C4-2B (cell line): ENCODE results near the gene ACE.

Experiments
- H3K27ac ChIP-seq: fragments of 450-650 bp; 2 replicates; pipeline ENCODE4 v1.5.1; 2017
- ZFX ChIP-seq: fragments of 450-650 bp; IDR thresholded peaks from 2 replicates; pipeline ENCODE4 v1.6.1; 2017
- TF ChIP-seq, protein P1 (sequence below): fragments of 450-650 bp; conservative IDR thresholded peaks from 2 replicates; pipeline ENCODE4 v1.5.1; 2017; ENCODE audit warnings: mild to moderate bottlenecking

The ACE gene

DNA sequence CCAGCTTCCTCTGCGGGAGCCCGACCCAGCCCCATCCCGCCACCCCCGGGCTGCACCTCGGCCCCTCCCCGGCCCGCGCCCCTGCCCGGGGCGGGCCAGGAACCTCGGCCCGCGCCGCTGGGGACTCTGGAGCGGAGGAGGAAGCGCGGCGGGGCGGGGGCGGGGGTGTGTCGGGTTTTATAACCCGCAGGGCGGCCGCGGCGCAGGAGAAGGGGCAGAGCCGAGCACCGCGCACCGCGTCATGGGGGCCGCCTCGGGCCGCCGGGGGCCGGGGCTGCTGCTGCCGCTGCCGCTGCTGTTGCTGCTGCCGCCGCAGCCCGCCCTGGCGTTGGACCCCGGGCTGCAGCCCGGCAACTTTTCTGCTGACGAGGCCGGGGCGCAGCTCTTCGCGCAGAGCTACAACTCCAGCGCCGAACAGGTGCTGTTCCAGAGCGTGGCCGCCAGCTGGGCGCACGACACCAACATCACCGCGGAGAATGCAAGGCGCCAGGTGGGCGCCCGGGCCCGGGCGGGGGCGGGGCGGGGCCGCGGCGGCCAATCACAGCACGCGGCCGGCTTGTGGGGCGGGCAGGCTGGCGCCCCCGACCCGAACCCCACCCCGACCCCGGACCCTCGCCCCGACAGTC lies at the start of gene ACE:
Gene ACE, plus strand, starts transcription at position 208 of the 626 bp plus-strand sequence. Its CDS starts 34 bp downstream, at position 242.
- no peak within 1 kb of the TSS for H3K27ac ChIP-seq

DNA sequence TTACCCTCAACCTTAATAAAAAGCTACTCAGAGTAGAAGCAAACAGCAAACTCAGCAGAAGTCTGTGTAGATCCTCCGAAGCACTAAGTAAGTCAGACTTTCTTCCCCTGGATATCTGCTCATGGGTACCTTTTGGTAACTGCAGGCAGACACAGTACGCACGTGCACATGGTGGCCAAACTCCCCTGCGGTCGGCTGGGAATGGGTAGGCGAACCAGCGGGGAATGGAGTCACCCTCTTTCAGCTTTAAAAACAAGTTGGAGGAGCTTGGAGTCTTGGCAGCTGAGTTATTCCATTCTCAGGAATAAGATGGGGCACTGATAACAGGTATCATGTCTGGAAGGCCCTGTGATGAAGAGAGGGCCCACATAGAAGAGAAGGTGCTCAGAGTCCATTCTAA lies 47.1 kb upstream of the ACE start:
- TF ChIP-seq ZFX: no peak
- TF ChIP-seq, protein P1, sequence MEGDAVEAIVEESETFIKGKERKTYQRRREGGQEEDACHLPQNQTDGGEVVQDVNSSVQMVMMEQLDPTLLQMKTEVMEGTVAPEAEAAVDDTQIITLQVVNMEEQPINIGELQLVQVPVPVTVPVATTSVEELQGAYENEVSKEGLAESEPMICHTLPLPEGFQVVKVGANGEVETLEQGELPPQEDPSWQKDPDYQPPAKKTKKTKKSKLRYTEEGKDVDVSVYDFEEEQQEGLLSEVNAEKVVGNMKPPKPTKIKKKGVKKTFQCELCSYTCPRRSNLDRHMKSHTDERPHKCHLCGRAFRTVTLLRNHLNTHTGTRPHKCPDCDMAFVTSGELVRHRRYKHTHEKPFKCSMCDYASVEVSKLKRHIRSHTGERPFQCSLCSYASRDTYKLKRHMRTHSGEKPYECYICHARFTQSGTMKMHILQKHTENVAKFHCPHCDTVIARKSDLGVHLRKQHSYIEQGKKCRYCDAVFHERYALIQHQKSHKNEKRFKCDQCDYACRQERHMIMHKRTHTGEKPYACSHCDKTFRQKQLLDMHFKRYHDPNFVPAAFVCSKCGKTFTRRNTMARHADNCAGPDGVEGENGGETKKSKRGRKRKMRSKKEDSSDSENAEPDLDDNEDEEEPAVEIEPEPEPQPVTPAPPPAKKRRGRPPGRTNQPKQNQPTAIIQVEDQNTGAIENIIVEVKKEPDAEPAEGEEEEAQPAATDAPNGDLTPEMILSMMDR: no peak
- H3K27ac ChIP-seq: peak overlapping the region; percentile 54

More for the DNA sequence above, at the start of gene ACE:
- TF ChIP-seq, protein P1: no peak
- TF ChIP-seq ZFX: no peak

DNA sequence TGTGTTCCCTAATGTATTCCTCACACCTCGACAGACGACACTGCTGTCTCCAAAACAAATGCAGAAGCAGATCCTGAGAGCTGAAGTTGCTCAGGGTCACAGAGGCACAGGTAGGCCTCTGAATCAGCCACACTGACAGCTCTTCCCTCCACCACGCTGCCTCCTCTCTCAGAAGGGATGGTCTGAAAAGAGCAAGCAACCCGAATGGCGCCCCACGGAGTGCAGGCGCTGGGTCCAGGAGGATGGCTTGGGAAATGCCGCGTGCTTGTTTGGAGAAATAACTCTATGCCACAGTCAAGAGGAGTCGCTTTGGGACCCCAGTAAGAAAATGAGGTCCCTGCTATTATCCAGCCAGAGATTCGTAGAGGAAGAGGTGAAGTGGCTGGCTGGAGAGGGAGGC lies 46.6 kb upstream of the ACE start:
- no peak for TF ChIP-seq ZFX
- TF ChIP-seq, protein P1: no peak
- H3K27ac ChIP-seq: peak overlapping the region; percentile 54

DNA sequence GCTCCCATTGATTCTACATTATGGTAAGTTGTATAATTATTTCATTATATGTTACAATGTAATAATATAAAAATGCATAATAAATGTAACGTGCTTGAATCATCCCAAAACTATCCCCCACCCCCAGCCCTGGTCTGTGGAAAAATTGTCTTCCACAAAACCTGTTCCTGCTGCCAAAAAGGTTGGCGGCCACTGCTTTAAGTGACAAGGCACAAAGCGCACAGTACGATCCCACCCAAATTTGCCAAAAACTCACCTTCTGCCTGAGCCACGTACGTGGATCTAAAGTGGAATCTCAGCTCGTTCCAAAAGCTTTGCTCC lies 45.3 kb upstream of the ACE start:
- no peak for TF ChIP-seq ZFX
- TF ChIP-seq, protein P1: no peak
- H3K27ac ChIP-seq: peak overlapping the region; percentile 92

DNA sequence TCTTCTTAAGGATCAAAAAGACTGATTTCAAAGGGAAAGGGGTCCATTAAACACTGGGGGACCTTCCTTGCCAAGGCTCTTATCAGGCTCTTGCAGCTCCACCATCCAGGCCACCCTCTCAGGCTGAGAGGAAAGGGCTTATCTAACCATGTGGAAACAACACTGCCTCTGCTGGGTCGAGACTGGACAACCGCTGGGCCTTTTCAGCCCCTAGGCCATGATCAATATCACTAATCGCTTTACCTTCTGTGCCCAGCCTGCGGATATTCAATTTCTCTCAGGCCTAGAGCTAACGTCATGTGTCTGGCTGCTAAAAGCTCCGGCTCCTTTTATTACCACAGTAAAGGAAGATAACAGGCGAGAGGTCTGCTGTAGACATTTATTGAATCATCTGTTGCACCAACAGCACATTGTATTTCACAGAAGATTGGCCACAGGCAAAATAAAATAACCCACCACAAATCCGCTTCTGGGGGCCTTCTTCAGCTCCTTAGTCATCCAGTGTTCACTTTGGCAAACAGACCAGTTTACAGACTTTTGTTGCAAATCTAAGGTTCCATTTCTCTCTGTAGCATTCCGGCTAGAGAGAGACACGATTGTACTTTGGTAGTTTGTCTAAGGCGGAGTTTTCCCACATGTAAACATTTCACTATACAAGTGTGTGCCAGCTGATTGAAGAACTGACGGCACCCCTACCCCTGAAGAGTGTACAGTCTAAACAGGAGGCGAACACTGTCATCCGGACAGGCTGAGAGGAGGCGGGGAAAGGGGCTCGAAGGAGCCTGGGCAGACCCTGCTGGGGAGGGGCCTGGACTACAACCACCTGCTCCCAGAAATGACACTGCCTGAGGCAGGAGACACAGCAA lies 44.7 kb upstream of the ACE start:
- no peak for TF ChIP-seq ZFX
- TF ChIP-seq, protein P1: no peak
- peak overlapping the region; percentile 92 for H3K27ac ChIP-seq

DNA sequence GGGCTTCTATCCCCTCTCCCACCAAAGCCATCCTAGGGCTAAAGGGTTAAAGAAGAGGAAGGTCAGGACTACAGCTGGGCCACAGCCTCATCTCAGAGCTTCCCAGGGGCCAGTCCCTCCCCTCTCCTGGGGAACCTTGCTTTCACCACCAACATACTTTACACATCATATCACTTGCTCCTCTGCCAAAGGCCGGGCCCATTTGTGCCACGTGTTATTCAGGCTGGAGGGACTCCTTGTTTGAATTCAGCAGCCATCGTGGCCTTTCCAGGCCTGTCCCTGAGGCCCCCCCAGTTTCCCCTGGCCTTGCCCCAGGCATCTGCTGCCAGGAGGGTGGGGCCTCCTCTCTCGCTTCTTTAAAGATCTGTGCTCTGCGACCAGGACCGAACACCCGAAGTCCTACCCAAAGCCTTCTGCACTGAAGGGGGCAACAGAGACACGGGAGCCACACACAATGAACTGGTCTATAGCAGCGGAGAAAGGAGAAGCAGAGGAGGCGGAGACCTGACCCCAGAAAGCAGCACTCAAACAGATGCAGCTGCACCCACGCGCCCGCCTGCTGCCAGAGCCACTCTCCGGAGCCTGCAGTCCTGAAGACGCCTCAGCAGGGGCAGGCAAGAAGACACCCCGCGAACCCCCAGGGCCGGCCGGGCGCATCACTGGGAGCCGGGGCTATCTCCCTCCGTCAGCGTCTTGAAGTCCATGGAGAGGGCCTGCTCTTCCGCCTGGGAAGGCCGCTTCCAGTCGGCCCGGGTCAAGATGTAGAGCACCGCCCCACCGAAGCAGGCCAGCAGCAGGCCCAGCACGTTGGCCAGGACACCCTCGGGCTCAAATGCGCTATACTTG lies 42.9 kb upstream of the ACE start:
- TF ChIP-seq, protein P1: no peak
- TF ChIP-seq ZFX: peak; percentile 49; the same call in 1 of the 2 replicates

More for the DNA sequence above, 42.9 kb upstream of the ACE start:
- H3K27ac ChIP-seq: peak overlapping the region; percentile 92
